ENCODE measurements around the gene DRAP1. TPM values are rescaled to one million over a fixed set of nuclear protein-coding genes. Genes with fewer than 3 reads are reported as not detected.

Gene DRAP1
- total RNA-seq, 1 donor from 2014 or later: 69.8 TPM

- ATAC-seq (no peak), DNase-seq (ENCODE audit: low spot score) (no peak)
- intact Hi-C loops (cut with DNase I): no loop called here
Measured at GRCh38 chr11:65920372-65920802, 1.2 kb downstream of the DRAP1 start.

- intact Hi-C loops (cut with DNase I): no loop called here
- ATAC-seq (no peak), DNase-seq (ENCODE audit: low spot score) (no peak)
Measured at GRCh38 chr11:65921033-65921555, 1.9 kb downstream of the DRAP1 start.

GRCh38 chr11:65921876-65922275 is 2.6 kb downstream of the DRAP1 start:
- ATAC-seq (no peak), DNase-seq (ENCODE audit: low spot score) (no peak)
- intact Hi-C loops (cut with DNase I): no loop called here

GRCh38 chr11:65922565-65922964 is 3.3 kb downstream of the DRAP1 start:
- no peak for ATAC-seq
- DNase-seq (ENCODE audit: low spot score): no peak
- intact Hi-C loops (cut with DNase I): no loop called here

GRCh38 chr11:65925397-65925796 is 6.2 kb downstream of the DRAP1 start:
- no peak for ATAC-seq
- DNase-seq (ENCODE audit: low spot score): no peak
- intact Hi-C loops (cut with DNase I): no loop called here

GRCh38 chr11:65927904-65928397 is 8.7 kb downstream of the DRAP1 start:
- DNase-seq (ENCODE audit: low spot score): no peak
- intact Hi-C loops (cut with DNase I): no loop called here
- ATAC-seq: peak; percentile 43

GRCh38 chr11:65928667-65929066 is 9.4 kb downstream of the DRAP1 start:
- intact Hi-C loops (cut with DNase I): no loop called here
- no peak for ATAC-seq
- DNase-seq (ENCODE audit: low spot score): no peak

- intact Hi-C loops (cut with DNase I): no loop called here
- ATAC-seq: no peak
- no peak for DNase-seq (ENCODE audit: low spot score)
Measured at GRCh38 chr11:65931773-65932557, 12.7 kb downstream of the DRAP1 start.

GRCh38 chr11:65932558-65932919 is 13.3 kb downstream of the DRAP1 start:
- intact Hi-C loops (cut with DNase I): no loop called here
- DNase-seq (ENCODE audit: low spot score) (no peak), ATAC-seq (no peak)

GRCh38 chr11:65934014-65934413 is 14.8 kb downstream of the DRAP1 start:
- intact Hi-C loops (cut with DNase I): no loop called here
- ATAC-seq (no peak), DNase-seq (ENCODE audit: low spot score) (no peak)

- ATAC-seq (no peak), DNase-seq (ENCODE audit: low spot score) (no peak)
- intact Hi-C loops (cut with DNase I): no loop called here
Measured at GRCh38 chr11:65937766-65938165, 18.5 kb downstream of the DRAP1 start.

GRCh38 chr11:65941720-65942310 is 22.6 kb downstream of the DRAP1 start:
- DNase-seq (ENCODE audit: low spot score) (no peak), ATAC-seq (no peak)
- intact Hi-C loops (cut with DNase I): no loop called here

- DNase-seq (ENCODE audit: low spot score): no peak
- no peak for ATAC-seq
- intact Hi-C loops (cut with DNase I): no loop called here
Measured at GRCh38 chr11:65942531-65942930, 23.3 kb downstream of the DRAP1 start.

- DNase-seq (ENCODE audit: low spot score): no peak
- intact Hi-C loops (cut with DNase I): no loop called here
- ATAC-seq: no peak
Measured at GRCh38 chr11:65944191-65944590, 25.0 kb downstream of the DRAP1 start.

- no peak for DNase-seq (ENCODE audit: low spot score)
- intact Hi-C loops (cut with DNase I): no loop called here
Measured at GRCh38 chr11:65944767-65945166, 25.5 kb downstream of the DRAP1 start.

GRCh38 chr11:65945430-65945911 is 26.2 kb downstream of the DRAP1 start, which contains the start of gene TSGA10IP:
TSGA10IP (plus strand) TSS chr11:65945480; CDS start chr11:65945676, 196 bp downstream.
- intact Hi-C loops (cut with DNase I): no loop called here
- ATAC-seq (no peak), DNase-seq (ENCODE audit: low spot score) (no peak)

More at GRCh38 chr11:65944767-65945166, 25.5 kb downstream of the DRAP1 start:
- no peak for ATAC-seq

GRCh38 chr11:65945941-65946558 is 26.8 kb downstream of the DRAP1 start:
- no peak for ATAC-seq
- intact Hi-C loops (cut with DNase I): no loop called here
- no peak for DNase-seq (ENCODE audit: low spot score)

- ATAC-seq: no peak
- intact Hi-C loops (cut with DNase I): no loop called here
Measured at GRCh38 chr11:65946655-65947054, 27.4 kb downstream of the DRAP1 start.

GRCh38 chr11:65947133-65947532 is 27.9 kb downstream of the DRAP1 start:
- DNase-seq (ENCODE audit: low spot score): no peak
- no peak for ATAC-seq
- intact Hi-C loops (cut with DNase I): no loop called here

More at GRCh38 chr11:65946655-65947054, 27.4 kb downstream of the DRAP1 start:
- no peak for DNase-seq (ENCODE audit: low spot score)

Data from sciatic nerve (tissue), 2 donors.